Prostate gland (tissue), 2 donors: Measurements from ENCODE around the gene ANKRD63. TPM values are rescaled to one million over a fixed set of nuclear protein-coding genes. Genes with fewer than 3 reads are reported as not detected.

ENCODE experiments used
- DNase-seq: peaks from one replicate; pipeline ENCODE4 v3.0.0-alpha.2; 2019; ENCODE audit warnings: low spot score
- H3K27ac ChIP-seq, 2 donors: fragments of 200-600 bp; sonication (generic); 2 replicates each; pipeline ENCODE4 v1.5.1; 2017 to 2019
- H3K27me3 ChIP-seq: fragments of 200-600 bp; sonication (generic); replicated peaks from 2 replicates; pipeline ENCODE4 v1.5.1; 2019; ENCODE audit not compliant: insufficient read depth
- H3K36me3 ChIP-seq, 2 donors: fragments of 200-600 bp; sonication (generic); 1 replicate in 1 of 2; 2 replicates in 1 of 2; pipeline versions ENCODE4 v1.5.1 to v1.8.1; 2017 to 2019
- H3K4me1 ChIP-seq: fragments of 200-600 bp; sonication (generic); replicated peaks from 2 replicates; pipeline ENCODE4 v1.5.1; 2019
- H3K4me3 ChIP-seq, 2 donors: fragments of 200-600 bp; sonication (generic); 2 replicates each; pipeline ENCODE4 v1.5.1; 2017 to 2019
- H3K9me3 ChIP-seq: fragments of 200-600 bp; sonication (generic); 2 replicates; pipeline ENCODE4 v1.5.1; 2017
- CTCF ChIP-seq, 4 experiments: fragments of 200-600 bp in 2 of 4; fragments of 450-650 bp in 2 of 4; sonication (generic) in 2 of 4; IDR thresholded peaks; 1 replicate in 3 of 4; 2 replicates in 1 of 4; pipeline ENCODE4 v1.5.1; 2016 to 2019; ENCODE audit warnings: antibody characterized with exemption in 4 of 4, mild to moderate bottlenecking in 2 of 4, moderate library complexity in 2 of 4
- POLR2A ChIP-seq: fragments of 450-650 bp; IDR thresholded peaks from one replicate; pipeline ENCODE4 v1.6.1; 2016; ENCODE audit warnings: antibody characterized with exemption, mild to moderate bottlenecking
- POLR2AphosphoS5 ChIP-seq: sonication (generic); formaldehyde crosslinking; IDR thresholded peaks from one replicate; pipeline ENCODE4 v1.6.1; 2017; ENCODE audit warnings: antibody characterized with exemption
- WGBS: methylation state at CpG from one replicate; pipeline ENCODE4 v1.1.5; 2018; 5-methylcytosine and 5-hydroxymethylcytosine counted together
- intact Hi-C: fragments of 100-400 bp; cut with DNase I; formaldehyde crosslinking; loops from one replicate; pipeline ENCODE4 v1.14.2; 2022
- total RNA-seq, 2 donors: library from RNA; depleted of rRNA; stranded (reverse); fragments of >200 nt; gene quantifications; one replicate each; pipeline ENCODE4 v1.1.0, GENCODE V29; 2016

ANKRD63 gene
- total RNA-seq, 2 donors from 2014 or later = 2.7 TPM; not detected in 1

GRCh38 chr15:40277471-40277870, 5.4 kb downstream of the ANKRD63 start:
- WGBS = 65% methylated on average over 16 of the region's 16 CpGs
- intact Hi-C loops = loop anchor here (5.0 kb wide), 1 partner anchor 60 kb away; no protein-coding TSS in a partner anchor
- no peaks in the 10 kb centered on the region for H3K4me1 ChIP-seq
- no peaks in the 10 kb centered on the region for H3K36me3 ChIP-seq
- H3K27me3 ChIP-seq = peaks cover 8% of the 10 kb centered on the region
- H3K27ac ChIP-seq = no peak overlapping the region
- DNase-seq = no peak
- no peak overlapping the region for H3K4me3 ChIP-seq
- H3K9me3 ChIP-seq = no peaks in the 10 kb centered on the region
- TF ChIP-seq CTCF (IDR thresholded peaks at IDR 0.05) (no peak), POLR2AphosphoS5 (no peak), POLR2A (no peak)

GRCh38 chr15:40276927-40277326, 5.9 kb downstream of the ANKRD63 start:
- DNase-seq = no peak
- 70% methylated on average over 4 of the region's 4 CpGs for WGBS
- intact Hi-C loops = loop anchor here (5.0 kb wide), 1 partner anchor 60 kb away; no protein-coding TSS in a partner anchor

GRCh38 chr15:40275954-40276353, 6.9 kb downstream of the ANKRD63 start:
- 92% methylated on average over 7 of the region's 7 CpGs for WGBS
- intact Hi-C loops = loop anchor here (2.0 to 5.0 kb wide), 3 partner anchors 59 to 231 kb away; no protein-coding TSS in a partner anchor

More at GRCh38 chr15:40276927-40277326, 5.9 kb downstream of the ANKRD63 start:
- Histone ChIP-seq H3K9me3 (no peaks in the 10 kb centered on the region), H3K4me1 (no peaks in the 10 kb centered on the region), H3K4me3 (no peak overlapping the region), H3K27ac (no peak overlapping the region), H3K27me3 (peaks cover 8% of the 10 kb centered on the region), H3K36me3 (no peaks in the 10 kb centered on the region)
- TF ChIP-seq POLR2AphosphoS5 (no peak), POLR2A (no peak), CTCF (IDR thresholded peaks at IDR 0.05) (no peak)

GRCh38 chr15:40275523-40275922, 7.3 kb downstream of the ANKRD63 start:
- Histone ChIP-seq H3K4me1 (no peaks in the 10 kb centered on the region), H3K9me3 (no peaks in the 10 kb centered on the region), H3K27me3 (no peaks in the 10 kb centered on the region), H3K27ac (no peak overlapping the region), H3K4me3 (no peak overlapping the region), H3K36me3 (no peaks in the 10 kb centered on the region)
- intact Hi-C loops = loop anchor here (2.0 to 5.0 kb wide), 3 partner anchors 59 to 231 kb away; no protein-coding TSS in a partner anchor
- no peak for DNase-seq
- WGBS = 83% methylated on average over 5 of the region's 5 CpGs
- TF ChIP-seq POLR2A (no peak), CTCF (IDR thresholded peaks at IDR 0.05) (no peak), POLR2AphosphoS5 (no peak)

More at GRCh38 chr15:40275954-40276353, 6.9 kb downstream of the ANKRD63 start:
- Histone ChIP-seq H3K9me3 (no peaks in the 10 kb centered on the region), H3K4me1 (no peaks in the 10 kb centered on the region), H3K36me3 (no peaks in the 10 kb centered on the region), H3K27me3 (no peaks in the 10 kb centered on the region), H3K27ac (no peak overlapping the region), H3K4me3 (no peak overlapping the region)
- TF ChIP-seq CTCF (IDR thresholded peaks at IDR 0.05) (no peak), POLR2AphosphoS5 (no peak), POLR2A (no peak)
- DNase-seq = no peak
